AG09309 (cell line): ENCODE measurements around the gene SERPINA3.

ENCODE experiments used
- DNase-seq: peaks from one replicate; pipeline ENCODE4 v3.0.0-alpha.2; 2010; ENCODE audit warnings: low read depth
- H3K4me3 ChIP-seq: 2 replicates; pipeline ENCODE4 v1.5.1; 2011; ENCODE audit warnings: mild to moderate bottlenecking, low read depth, low read length, moderate library complexity; ENCODE audit not compliant: control insufficient read depth
- TF ChIP-seq, protein P1 (sequence below): IDR thresholded peaks from 2 replicates; pipeline ENCODE4 v1.5.1; 2011; ENCODE audit warnings: mild to moderate bottlenecking, low read depth, low read length, inconsistent platforms; ENCODE audit not compliant: insufficient read depth, control insufficient read depth; ENCODE audit errors: missing control alignments

Gene SERPINA3

DNA sequence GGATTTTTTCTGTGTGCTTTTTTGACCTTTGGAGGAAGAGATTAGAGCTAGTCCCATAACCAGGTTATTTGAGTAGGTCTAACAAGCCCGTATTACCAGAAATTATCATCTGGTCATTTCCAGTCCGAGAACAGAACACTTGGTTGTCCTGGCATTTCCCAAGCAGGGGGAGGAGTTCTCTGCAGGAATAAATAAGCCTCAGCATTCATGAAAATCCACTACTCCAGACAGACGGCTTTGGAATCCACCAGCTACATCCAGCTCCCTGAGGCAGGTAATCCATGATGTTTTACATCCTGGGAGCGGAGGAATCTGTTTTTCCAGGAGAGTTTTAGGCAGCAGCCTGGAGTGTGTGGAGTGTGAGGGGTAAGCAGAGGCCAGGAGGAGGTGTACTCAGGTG, at the start of gene SERPINA3:
SERPINA3 (plus strand) TSS at position 218 of the 400 bp plus-strand sequence. CDS start 2,051 bp downstream, outside the sequence.
- TF ChIP-seq, protein P1, sequence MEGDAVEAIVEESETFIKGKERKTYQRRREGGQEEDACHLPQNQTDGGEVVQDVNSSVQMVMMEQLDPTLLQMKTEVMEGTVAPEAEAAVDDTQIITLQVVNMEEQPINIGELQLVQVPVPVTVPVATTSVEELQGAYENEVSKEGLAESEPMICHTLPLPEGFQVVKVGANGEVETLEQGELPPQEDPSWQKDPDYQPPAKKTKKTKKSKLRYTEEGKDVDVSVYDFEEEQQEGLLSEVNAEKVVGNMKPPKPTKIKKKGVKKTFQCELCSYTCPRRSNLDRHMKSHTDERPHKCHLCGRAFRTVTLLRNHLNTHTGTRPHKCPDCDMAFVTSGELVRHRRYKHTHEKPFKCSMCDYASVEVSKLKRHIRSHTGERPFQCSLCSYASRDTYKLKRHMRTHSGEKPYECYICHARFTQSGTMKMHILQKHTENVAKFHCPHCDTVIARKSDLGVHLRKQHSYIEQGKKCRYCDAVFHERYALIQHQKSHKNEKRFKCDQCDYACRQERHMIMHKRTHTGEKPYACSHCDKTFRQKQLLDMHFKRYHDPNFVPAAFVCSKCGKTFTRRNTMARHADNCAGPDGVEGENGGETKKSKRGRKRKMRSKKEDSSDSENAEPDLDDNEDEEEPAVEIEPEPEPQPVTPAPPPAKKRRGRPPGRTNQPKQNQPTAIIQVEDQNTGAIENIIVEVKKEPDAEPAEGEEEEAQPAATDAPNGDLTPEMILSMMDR: no peak
- DNase-seq: no peak

DNA sequence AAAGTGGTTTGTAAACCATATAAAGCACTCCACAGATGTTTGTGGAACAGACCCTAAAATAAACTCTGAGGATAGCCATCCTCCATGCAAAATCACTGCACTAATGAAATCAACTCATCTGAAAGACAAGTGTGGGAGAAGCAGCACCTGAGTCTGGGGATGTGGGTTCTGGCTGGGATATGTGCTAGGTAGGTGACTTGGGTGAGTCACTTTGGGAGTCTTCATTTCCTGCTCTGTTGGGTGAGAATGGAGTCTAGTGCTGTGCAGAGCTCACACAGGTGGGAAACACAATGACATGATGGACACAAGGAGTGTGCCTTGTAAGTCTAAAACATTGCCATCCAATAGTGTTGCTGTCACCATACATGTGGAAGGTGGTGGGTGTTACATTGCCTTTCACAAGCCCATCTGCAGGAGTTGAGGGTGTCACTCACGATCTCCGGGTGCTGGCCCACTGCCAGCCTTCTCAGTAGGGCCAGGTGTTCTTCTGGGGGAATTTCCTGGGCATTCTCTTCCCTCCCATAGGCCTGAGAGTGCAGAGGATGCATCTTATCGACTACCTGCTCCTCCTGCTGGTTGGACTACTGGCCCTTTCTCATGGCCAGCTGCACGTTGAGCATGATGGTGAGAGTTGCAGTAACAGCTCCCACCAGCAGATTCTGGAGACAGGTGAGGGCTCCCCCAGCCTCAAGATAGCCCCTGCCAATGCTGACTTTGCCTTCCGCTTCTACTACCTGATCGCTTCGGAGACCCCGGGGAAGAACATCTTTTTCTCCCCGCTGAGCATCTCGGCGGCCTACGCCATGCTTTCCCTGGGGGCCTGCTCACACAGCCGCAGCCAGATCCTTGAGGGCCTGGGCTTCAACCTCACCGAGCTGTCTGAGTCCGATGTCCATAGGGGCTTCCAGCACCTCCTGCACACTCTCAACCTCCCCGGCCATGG, 49.0 kb upstream of the SERPINA3 start:
- no peak for DNase-seq
- TF ChIP-seq, protein P1: no peak
- H3K4me3 ChIP-seq: no peak overlapping the region

More for the DNA sequence above, at the start of gene SERPINA3:
- no peak within 1 kb of the TSS for H3K4me3 ChIP-seq

DNA sequence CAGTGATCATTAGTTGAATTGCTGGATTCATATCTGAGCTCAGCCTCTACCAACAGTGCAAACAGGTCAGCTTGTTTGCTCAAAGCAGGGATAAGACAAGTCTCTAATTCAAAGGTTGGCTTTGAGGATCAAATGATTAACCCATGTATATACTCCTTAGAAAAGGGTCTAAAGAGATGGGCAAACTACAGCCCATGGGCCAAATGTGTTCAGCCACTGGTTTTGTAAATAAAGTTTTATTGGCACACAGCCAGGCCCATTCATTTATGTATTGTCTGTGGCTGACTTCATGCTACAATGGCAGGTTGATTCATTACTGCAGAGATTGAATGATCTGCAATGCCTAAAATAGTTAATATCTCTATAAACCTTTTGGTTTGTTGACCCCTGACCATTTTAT, 47.8 kb upstream of the SERPINA3 start:
- TF ChIP-seq, protein P1: no peak
- no peak for DNase-seq
- H3K4me3 ChIP-seq: no peak overlapping the region

DNA sequence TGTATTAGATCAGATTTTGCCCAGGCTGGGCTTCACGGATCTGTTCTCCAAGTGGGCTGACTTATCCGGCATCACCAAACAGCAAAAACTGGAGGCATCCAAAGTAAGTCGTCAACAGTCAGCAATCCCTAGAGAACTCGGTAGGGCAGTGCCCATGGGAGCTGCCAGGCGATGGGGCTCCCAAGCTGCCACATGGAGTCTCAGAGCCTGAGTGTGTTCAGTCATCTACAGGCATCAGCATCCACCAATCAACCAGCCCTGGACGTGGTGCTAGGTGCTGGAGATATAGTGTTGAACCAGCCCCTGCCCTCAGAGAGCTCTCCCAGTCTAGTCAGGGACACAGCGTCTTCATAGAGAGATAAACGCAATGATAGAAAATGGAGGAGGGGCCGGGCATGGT, 44.0 kb upstream of the SERPINA3 start:
- no peak for DNase-seq
- no peak overlapping the region for H3K4me3 ChIP-seq
- TF ChIP-seq, protein P1: no peak

DNA sequence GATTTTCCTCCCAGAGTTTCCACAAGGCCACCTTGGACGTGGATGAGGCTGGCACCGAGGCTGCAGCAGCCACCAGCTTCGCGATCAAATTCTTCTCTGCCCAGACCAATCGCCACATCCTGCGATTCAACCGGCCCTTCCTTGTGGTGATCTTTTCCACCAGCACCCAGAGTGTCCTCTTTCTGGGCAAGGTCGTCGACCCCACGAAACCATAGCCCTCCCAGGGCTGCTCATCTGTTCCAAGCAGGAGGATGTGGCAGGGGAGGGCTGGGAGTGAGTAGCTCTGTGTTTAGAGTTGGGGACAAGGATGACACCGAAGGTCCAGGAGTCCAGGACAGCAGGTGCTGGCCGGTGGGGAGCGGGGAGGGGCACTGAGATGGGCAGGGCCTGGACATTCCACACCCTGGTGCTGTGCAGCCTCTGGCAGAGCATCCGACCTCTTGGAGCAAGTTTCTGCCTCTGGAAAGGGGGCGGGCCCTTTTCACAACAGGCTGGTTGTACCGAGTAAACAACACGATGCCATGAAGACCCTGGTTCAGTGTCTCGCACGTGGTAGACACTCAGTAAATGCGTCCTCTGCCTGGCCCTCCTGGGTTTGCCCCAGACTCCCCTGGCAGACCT, 42.7 kb upstream of the SERPINA3 start:
- H3K4me3 ChIP-seq: no peak overlapping the region
- TF ChIP-seq, protein P1: no peak
- no peak for DNase-seq

DNA sequence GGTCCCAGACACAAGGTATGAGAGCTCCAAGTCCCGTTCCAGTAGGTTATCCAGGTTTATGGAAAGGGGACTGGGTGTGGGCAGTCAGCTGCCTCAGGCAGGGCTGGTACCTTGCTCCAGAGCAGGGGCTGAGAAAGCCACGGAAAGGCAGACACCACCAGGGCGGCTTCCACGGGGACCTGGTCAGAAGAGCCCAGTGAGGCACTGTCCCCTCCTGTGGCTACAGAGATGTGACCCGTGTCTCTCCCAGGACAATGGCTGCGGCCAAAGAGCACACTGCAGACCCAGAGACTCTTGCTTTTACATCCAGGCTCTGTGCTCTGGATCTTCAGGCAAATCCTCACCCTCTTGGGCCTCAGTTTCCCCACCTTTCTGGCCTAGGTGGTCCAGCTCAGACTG, 42.2 kb upstream of the SERPINA3 start:
- TF ChIP-seq, protein P1: no peak
- no peak overlapping the region for H3K4me3 ChIP-seq
- no peak for DNase-seq
